KOPT-K1 (cell line): Measurements from ENCODE around the gene NCAM1.

Source experiments
- H3K27ac ChIP-seq: fragments of 200-600 bp; sonication (generic); 2 replicates; pipeline ENCODE4 v1.5.1; 2016; ENCODE audit warnings: antibody characterized with exemption, mild to moderate bottlenecking, low read depth, low read length; ENCODE audit not compliant: poor library complexity, severe bottlenecking
- H3K36me3 ChIP-seq: fragments of 200-600 bp; sonication (generic); 2 replicates; pipeline ENCODE4 v1.5.1; 2017; ENCODE audit warnings: antibody characterized with exemption, mild to moderate bottlenecking, low read length, moderate library complexity; ENCODE audit not compliant: insufficient read depth
- H3K9me3 ChIP-seq: fragments of 200-600 bp; sonication (generic); 2 replicates; pipeline ENCODE4 v1.5.1; 2017; ENCODE audit warnings: antibody characterized with exemption, low read length, mild to moderate bottlenecking; ENCODE audit not compliant: insufficient read depth, poor library complexity, severe bottlenecking

Gene NCAM1

GRCh38 chr11:113249786-113250185 lies 288.6 kb downstream of the NCAM1 start:
- Histone ChIP-seq H3K36me3 (no peaks in the 10 kb centered on the region), H3K27ac (no peak overlapping the region), H3K9me3 (no peaks in the 10 kb centered on the region)

DNA sequence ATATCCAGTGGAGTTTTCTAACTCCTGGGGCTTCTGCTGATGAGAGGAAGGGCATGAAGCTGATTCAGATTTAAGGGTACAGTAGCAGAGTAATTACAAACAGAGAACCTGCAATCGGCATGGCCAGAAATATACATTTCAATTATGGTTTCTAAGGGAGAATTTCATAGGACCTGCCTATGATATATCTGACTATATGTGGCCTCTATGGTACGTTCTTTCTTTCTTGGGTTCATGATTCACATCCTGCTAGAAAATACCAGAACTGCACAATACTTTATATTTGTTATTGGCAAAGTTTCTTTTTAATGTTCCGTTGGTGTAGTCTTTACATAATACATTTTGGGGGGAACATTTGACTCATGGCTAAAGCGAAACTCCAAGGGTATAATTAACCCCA lies 290.1 kb downstream of the NCAM1 start:
- no peaks in the 10 kb centered on the region for H3K9me3 ChIP-seq

DNA sequence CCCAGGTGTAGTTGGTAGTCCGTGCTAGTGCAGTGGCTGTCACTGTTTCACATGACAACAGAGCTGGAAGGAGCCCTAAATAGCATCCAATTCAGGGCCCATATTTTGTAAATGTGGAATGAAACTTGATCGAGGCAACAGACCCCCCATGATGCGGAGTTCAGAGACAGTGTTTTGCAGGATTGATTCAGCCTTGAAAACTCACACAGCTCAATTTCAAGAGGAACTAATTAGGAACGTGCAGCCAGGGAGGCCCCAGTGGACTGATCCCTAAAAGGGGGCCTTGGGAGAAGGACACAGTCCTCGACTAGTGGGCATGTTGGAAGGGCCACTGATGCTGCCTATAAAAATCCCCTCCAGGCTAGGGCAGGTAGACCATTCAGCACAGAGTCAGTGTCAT lies 292.2 kb downstream of the NCAM1 start:
- H3K36me3 ChIP-seq, result no peaks in the 10 kb centered on the region
- no peak overlapping the region for H3K27ac ChIP-seq
- H3K9me3 ChIP-seq, result no peaks in the 10 kb centered on the region

More for the DNA sequence above, 290.1 kb downstream of the NCAM1 start:
- no peaks in the 10 kb centered on the region for H3K36me3 ChIP-seq
- no peak overlapping the region for H3K27ac ChIP-seq

DNA sequence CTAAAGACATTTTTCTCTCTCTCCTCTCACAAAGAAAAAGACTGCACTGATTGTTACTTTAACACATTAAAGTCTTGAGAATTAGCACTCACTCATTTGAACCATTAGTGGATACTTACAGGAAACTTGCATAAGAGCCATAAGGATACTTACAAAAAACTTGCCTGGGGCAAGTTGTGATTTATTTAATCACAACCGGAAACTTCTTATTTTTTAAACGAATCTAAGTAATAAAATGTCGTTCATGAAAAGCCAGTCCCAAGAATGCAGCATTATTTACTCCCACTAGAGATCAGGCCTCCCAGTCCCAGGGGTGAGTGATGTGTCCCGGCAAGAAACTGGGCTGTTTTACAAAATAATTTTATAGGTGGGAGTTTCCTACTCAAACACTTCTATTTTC lies 293.9 kb downstream of the NCAM1 start:
- H3K9me3 ChIP-seq, result no peaks in the 10 kb centered on the region
- H3K27ac ChIP-seq, result no peak overlapping the region

GRCh38 chr11:113255741-113256140 lies 294.5 kb downstream of the NCAM1 start:
- Histone ChIP-seq H3K27ac (no peak overlapping the region), H3K36me3 (no peaks in the 10 kb centered on the region), H3K9me3 (no peaks in the 10 kb centered on the region)

More for the DNA sequence above, 293.9 kb downstream of the NCAM1 start:
- H3K36me3 ChIP-seq, result no peaks in the 10 kb centered on the region

DNA sequence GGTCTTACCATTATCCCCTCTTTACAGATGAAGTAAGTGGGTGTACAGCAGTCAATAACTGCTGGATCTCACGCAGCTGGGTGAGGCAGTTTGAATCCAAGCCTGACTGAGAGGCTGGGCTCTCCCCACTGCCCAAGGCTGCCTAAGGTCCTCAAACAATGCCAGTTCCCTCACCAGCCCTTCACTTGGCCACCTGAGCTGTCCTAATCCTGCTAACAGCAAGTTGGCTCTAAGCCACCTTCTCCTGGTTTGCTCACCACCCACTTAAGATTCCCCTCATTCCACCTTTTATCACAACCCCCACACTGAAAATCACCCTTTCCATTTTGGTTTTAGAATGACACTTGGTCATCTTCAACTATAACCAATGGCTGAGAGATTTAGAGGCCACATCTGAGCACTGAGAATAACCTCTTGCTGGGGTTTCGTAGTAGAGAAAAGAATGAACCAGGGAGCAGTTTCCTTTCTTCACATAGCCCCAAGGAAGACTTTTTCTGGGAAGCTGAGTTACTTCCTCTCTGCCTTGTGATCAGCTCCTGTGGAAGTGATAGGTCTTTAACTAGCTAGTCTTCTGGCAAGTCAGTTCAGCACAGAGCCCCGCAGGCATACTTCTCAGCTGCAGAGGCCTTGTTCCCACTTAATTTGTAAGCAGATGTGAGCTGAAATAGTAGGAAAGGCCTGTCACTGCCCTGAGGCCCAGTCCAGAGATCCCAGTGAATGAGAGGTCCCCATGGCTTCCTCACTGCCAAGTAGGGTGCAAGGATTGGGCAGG lies 295.4 kb downstream of the NCAM1 start:
- Histone ChIP-seq H3K9me3 (no peaks in the 10 kb centered on the region), H3K36me3 (no peaks in the 10 kb centered on the region), H3K27ac (no peak overlapping the region)

DNA sequence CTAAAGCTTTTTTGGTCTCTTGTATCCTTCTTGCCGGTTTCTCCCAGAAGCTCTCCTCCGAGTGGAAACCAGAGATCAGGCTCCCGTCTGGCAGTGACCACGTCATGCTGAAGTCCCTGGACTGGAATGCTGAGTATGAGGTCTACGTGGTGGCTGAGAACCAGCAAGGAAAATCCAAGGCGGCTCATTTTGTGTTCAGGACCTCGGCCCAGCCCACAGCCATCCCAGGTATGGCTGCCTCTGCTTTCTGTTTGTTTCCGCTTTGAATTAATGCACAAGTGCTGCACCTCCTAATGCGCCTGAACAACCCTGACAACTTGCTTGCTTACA lies 298.8 kb downstream of the NCAM1 start:
- H3K27ac ChIP-seq, result no peak overlapping the region
- H3K9me3 ChIP-seq, result no peaks in the 10 kb centered on the region
- no peaks in the 10 kb centered on the region for H3K36me3 ChIP-seq

GRCh38 chr11:113260541-113260940 lies 299.3 kb downstream of the NCAM1 start:
- H3K9me3 ChIP-seq, result no peaks in the 10 kb centered on the region
- H3K27ac ChIP-seq, result no peak overlapping the region
- H3K36me3 ChIP-seq, result no peaks in the 10 kb centered on the region

DNA sequence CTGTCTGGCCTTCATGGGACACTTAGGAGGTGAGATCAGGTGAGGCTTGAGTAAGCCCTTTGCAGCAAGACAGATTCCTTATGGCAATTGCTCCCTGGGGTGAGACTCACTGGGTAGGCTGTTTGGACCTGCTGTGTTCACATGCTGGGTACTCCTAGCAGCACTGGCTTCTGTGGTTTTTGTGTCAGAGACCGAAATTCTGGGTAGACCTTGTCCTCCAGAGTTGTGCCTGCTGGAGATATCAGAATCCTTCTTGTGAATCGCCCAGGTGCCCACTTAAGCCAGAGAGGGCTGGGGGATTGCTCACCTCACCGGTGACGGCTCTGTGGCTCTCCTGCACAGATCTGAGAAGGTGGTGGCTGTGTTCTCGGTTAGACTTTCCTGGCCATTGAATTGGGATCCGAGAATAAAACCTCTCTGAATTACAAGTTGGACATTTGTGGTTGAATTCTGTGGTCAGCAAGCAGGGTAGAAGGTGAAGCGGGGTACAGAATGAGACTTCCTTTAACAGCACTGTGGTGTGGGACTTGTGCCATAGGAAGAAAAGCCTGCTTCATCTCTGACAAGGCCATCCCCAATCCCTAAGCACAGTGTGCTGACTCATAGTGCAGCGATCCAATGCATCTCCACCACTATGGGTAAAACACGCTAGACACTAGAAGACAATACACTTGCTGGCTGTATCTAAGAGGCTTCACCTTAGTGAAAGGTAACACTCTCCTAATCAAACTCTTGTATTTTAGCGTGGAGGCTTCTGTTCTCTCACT lies 300.7 kb downstream of the NCAM1 start:
- Histone ChIP-seq H3K36me3 (no peaks in the 10 kb centered on the region), H3K27ac (no peak overlapping the region), H3K9me3 (no peaks in the 10 kb centered on the region)

DNA sequence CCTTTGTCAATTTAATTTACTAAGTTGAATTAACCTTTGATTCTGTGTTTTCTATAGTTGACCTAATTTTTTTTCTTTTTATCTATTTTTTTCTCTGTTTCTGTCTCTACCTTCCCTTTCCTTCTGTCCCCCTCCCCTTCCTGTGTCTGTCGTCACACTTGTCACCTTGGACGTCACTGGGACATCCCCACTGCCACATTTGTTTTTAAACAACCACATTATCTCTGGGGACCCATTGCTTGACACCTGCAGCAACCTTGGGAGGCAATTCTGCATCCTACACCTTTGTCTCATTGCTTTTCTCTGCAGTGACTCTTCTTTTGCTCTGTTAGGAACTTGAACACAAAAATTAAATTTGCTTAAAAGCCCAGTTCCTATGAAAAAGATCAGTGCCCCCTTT lies 301.4 kb downstream of the NCAM1 start:
- Histone ChIP-seq H3K27ac (no peak overlapping the region), H3K36me3 (no peaks in the 10 kb centered on the region), H3K9me3 (no peaks in the 10 kb centered on the region)

- no peaks in the 10 kb centered on the region for H3K36me3 ChIP-seq
- no peak overlapping the region for H3K27ac ChIP-seq
- no peaks in the 10 kb centered on the region for H3K9me3 ChIP-seq
Observed at GRCh38 chr11:113263458-113264259, 302.4 kb downstream of the NCAM1 start.

- Histone ChIP-seq H3K27ac (no peak overlapping the region), H3K36me3 (no peaks in the 10 kb centered on the region), H3K9me3 (no peaks in the 10 kb centered on the region)
Observed at GRCh38 chr11:113265362-113265761, 304.1 kb downstream of the NCAM1 start.

GRCh38 chr11:113267493-113267892 lies 306.3 kb downstream of the NCAM1 start:
- Histone ChIP-seq H3K9me3 (no peaks in the 10 kb centered on the region), H3K27ac (no peak overlapping the region), H3K36me3 (no peaks in the 10 kb centered on the region)

GRCh38 chr11:113269096-113269495 lies 307.9 kb downstream of the NCAM1 start:
- no peak overlapping the region for H3K27ac ChIP-seq
- H3K36me3 ChIP-seq, result no peaks in the 10 kb centered on the region
- no peaks in the 10 kb centered on the region for H3K9me3 ChIP-seq

GRCh38 chr11:113269636-113270035 lies 308.4 kb downstream of the NCAM1 start:
- no peaks in the 10 kb centered on the region for H3K9me3 ChIP-seq
- H3K36me3 ChIP-seq, result no peaks in the 10 kb centered on the region

More at GRCh38 chr11:113269636-113270035, 308.4 kb downstream of the NCAM1 start:
- no peak overlapping the region for H3K27ac ChIP-seq
